Measurements from ENCODE around the gene NEFH.

DNA sequence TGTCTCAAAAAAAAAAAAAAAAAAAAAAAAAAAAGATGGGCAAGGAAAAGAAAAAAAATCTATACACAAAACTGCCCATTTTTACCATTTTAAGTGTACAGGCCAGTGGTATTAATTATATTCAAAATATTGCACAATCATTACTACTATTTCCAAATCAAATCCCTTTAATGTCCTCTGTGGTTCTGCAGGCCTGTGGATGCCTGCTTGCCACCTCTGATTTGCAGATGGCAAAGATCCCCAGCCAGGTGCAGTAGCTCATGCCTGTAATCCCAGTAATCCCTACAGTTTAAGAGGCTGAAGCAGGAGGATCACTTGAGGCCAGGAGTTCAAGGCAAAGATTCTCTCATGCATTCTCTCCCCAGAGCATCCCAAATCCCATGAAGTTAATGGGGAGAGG, 21.5 kb upstream of the NEFH start:
- TF ChIP-seq, protein P1, sequence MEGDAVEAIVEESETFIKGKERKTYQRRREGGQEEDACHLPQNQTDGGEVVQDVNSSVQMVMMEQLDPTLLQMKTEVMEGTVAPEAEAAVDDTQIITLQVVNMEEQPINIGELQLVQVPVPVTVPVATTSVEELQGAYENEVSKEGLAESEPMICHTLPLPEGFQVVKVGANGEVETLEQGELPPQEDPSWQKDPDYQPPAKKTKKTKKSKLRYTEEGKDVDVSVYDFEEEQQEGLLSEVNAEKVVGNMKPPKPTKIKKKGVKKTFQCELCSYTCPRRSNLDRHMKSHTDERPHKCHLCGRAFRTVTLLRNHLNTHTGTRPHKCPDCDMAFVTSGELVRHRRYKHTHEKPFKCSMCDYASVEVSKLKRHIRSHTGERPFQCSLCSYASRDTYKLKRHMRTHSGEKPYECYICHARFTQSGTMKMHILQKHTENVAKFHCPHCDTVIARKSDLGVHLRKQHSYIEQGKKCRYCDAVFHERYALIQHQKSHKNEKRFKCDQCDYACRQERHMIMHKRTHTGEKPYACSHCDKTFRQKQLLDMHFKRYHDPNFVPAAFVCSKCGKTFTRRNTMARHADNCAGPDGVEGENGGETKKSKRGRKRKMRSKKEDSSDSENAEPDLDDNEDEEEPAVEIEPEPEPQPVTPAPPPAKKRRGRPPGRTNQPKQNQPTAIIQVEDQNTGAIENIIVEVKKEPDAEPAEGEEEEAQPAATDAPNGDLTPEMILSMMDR (IDR thresholded peaks at IDR 0.05): no peak
- no peak for TF ChIP-seq POLR2A (IDR thresholded peaks at IDR 0.05)
